ENCODE results near the gene ALPI. TPM values are rescaled to one million over a fixed set of nuclear protein-coding genes. Genes with fewer than 3 reads are reported as not detected.

The ALPI gene
- total RNA-seq, 5 donors from 2014 or later (not counting 1 experiment from before 2014, with no cell fraction given), result not detected

DNA sequence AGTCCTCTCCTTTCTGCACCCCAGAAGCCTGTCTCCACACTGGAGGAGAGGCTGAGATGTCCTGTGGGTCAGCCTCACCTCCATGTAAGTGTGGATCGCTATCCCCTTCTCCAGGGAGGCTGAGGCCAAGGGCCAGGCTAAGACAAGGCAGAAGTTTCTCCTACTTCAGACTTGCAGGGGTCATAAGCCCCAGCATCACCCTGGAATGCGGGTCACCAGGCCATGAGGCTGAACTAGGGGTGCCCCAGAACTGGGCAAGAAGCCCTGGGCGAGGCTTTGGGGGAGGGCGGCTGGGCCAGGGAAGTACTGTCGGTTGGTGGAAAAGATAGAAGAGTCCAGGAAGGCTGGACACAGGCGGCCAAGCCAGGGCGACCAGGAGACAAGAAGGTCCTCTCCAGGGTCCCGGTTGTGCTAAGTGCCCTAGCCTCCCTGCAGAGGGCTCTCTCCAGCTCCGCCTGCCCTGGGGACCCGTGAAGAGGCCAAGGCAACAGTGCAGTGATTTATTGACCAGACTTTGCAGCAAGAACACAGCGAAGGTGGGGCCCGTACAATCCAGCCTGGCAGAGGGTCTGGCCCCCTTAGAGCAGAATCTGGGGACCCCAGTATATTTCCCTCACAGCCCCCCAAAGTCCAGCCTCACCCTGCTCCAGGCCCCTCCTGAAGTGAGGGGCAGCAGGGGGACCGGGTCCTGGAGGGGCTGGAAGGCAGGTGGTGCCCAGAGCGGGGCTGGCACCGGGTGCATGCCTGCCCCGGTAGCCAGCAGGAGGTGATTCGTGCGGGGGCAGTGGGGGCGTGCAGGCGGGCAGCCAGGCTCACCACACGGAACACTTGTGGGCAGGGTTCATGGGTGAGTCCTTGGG, 23.6 kb downstream of the ALPI start:
- 72% methylated on average over 21 of the region's 21 CpGs for WGBS (ENCODE audit: insufficient coverage)
- DNase-seq (peak in 1 of 35 experiments; percentile 1), ATAC-seq (replicated peaks in 1 of 4) (no peak)
- Histone ChIP-seq H3K4me1 (ENCODE audit: control insufficient read depth in 1 of 2, extremely low read depth in 1 of 2, insufficient read depth in 2 of 2, low read length in 2 of 2) (no peaks in the 10 kb centered on the region), H3K36me3 (ENCODE audit: control insufficient read depth in 2 of 2, extremely low read depth in 1 of 2, insufficient read depth in 1 of 2, low read length in 1 of 2) (no peaks in the 10 kb centered on the region), H3K27ac (ENCODE audit: low read length) (no peak overlapping the region), H3K4me3 (ENCODE audit: control insufficient read depth in 1 of 2, extremely low read depth in 1 of 2, low read length in 1 of 2) (no peak overlapping the region), H3K9me3 (no peaks in the 10 kb centered on the region), H3K27me3 (replicated peaks in 1 of 2; ENCODE audit: control insufficient read depth in 2 of 2, extremely low read depth in 1 of 2, insufficient read depth in 2 of 2, low read length in 1 of 2) (peaks cover 0 to 50% of the 10 kb centered on the region in 2 experiments)
- H3K36me3 Mint-ChIP-seq, result no peaks in the 10 kb centered on the region
- peaks cover 11 to 32% of the 10 kb centered on the region in 2 donors for H3K27me3 Mint-ChIP-seq
- CTCF ChIA-PET, result no interaction called here
- H3K4me3 Mint-ChIP-seq, result no peak overlapping the region
- no peaks in the 10 kb centered on the region for H3K4me1 Mint-ChIP-seq
- POLR2A ChIA-PET, result no interaction called here
- no peaks in the 10 kb centered on the region for H3K9me3 Mint-ChIP-seq
- peak overlapping the region in 1 of 2 donors; percentile 19 for H3K27ac Mint-ChIP-seq

DNA sequence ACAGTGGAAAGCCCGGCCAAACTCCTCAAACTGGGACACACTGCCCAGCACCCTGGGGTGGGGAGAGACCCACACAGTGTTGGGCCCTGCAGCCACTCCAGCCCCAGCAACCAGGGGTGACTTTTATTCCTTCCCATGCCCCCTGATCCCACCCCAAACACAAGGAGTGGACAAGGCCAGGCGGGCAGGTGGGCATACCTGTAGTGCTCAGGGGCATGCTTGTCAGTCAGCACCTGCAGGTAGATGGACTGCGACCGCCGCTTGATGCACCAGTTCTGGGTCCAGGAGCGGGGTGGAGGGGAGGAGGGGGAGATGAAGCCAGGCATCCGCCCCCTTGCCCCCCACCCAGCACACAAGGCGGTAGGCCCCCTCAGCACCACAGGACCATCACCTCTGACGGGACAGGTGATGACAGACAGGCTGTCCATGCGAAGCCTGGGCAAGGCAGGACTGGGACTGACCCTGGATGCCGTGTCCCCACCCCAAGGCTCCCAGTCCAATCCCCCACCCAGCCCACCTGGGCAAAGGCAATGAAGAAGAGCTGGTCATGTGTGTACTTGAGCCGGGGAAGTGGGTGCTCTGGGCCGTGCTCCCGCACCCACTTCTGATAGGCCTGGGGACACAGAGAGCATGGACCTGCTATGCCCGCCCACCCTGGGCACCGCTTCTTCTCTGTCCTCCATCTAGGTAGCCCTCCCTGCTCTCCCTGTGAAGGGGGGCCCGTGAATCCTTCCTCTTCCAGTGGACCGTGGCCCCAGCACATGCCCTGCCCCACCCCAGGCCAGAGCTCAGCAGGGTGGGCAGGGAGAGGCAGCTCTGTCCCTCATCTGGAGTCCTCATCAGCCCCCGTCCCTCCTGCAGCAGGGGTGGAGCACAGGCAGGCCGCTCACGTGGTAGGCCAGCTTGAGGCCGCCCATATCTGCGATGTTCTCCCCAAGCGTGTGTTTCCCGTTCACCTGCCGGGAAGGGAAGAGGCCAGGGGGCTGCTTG, 24.5 kb downstream of the ALPI start:
- Mint-ChIP-seq H3K27ac (no peak overlapping the region), H3K27me3 (peaks cover 16 to 38% of the 10 kb centered on the region in 2 donors), H3K4me1 (peaks cover 0 to 6% (median 5%) of the 10 kb centered on the region in 3 donors), H3K9me3 (no peaks in the 10 kb centered on the region), H3K4me3 (no peak overlapping the region), H3K36me3 (no peaks in the 10 kb centered on the region)
- H3K9me3 ChIP-seq, result no peaks in the 10 kb centered on the region
- ChIA-PET POLR2A (no interaction called here), CTCF (no interaction called here)
- H3K36me3 ChIP-seq (ENCODE audit: control insufficient read depth in 2 of 2, extremely low read depth in 1 of 2, insufficient read depth in 1 of 2, low read length in 1 of 2), result no peaks in the 10 kb centered on the region
- no peak overlapping the region for H3K4me3 ChIP-seq (ENCODE audit: control insufficient read depth in 1 of 2, extremely low read depth in 1 of 2, low read length in 1 of 2)
- peaks cover 0 to 51% of the 10 kb centered on the region in 2 experiments for H3K27me3 ChIP-seq (replicated peaks in 1 of 2; ENCODE audit: control insufficient read depth in 2 of 2, extremely low read depth in 1 of 2, insufficient read depth in 2 of 2, low read length in 1 of 2)
- H3K27ac ChIP-seq (ENCODE audit: low read length), result no peak overlapping the region
- no peaks in the 10 kb centered on the region for H3K4me1 ChIP-seq (ENCODE audit: control insufficient read depth in 1 of 2, extremely low read depth in 1 of 2, insufficient read depth in 2 of 2, low read length in 2 of 2)
- no peak for ATAC-seq (replicated peaks in 1 of 4)
- peak in 1 of 35 experiments; percentile 1 for DNase-seq
- 76% methylated on average over 13 of the region's 26 CpGs for WGBS (ENCODE audit: insufficient coverage)

DNA sequence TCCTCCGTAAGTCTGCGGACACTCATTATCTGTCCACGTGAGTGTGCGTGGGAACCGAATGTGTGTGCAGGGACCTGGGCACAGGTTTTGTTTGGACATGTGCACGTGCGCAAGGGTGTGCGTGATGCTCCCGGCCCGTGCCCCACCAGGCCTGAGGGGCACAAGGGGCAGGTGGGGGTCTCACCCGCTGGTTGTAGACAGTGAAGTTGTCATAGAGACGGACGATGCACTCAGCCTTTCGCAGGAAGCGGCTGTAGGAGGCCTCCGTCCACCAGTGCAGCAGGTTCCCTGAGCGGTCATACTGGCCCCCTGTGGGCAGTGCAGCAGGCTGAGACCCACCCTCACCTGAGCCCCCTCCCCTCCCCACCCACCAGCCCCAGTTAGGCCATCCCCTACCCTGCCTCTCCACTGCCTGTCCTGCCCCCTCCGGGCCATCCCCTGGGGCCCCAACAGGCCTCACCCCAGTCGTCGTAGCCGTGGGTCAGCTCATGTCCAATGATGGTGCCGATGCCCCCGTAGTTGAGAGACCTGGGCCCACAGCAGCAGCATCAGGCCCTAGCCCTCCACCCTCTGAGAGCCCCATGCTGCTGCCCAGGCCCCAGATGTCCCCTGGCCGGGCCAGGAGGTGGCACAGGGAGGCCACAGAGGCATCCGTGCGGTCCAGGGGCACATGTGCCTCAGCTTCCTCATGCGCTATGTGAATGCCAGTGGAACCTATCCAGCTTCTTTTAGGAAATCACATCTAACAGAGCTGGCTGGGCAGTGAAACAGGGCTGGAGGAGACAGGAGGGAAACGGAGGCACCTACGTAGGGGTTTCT, 25.6 kb downstream of the ALPI start:
- H3K4me1 Mint-ChIP-seq, result peaks cover 0 to 6% (median 5%) of the 10 kb centered on the region in 3 donors

DNA sequence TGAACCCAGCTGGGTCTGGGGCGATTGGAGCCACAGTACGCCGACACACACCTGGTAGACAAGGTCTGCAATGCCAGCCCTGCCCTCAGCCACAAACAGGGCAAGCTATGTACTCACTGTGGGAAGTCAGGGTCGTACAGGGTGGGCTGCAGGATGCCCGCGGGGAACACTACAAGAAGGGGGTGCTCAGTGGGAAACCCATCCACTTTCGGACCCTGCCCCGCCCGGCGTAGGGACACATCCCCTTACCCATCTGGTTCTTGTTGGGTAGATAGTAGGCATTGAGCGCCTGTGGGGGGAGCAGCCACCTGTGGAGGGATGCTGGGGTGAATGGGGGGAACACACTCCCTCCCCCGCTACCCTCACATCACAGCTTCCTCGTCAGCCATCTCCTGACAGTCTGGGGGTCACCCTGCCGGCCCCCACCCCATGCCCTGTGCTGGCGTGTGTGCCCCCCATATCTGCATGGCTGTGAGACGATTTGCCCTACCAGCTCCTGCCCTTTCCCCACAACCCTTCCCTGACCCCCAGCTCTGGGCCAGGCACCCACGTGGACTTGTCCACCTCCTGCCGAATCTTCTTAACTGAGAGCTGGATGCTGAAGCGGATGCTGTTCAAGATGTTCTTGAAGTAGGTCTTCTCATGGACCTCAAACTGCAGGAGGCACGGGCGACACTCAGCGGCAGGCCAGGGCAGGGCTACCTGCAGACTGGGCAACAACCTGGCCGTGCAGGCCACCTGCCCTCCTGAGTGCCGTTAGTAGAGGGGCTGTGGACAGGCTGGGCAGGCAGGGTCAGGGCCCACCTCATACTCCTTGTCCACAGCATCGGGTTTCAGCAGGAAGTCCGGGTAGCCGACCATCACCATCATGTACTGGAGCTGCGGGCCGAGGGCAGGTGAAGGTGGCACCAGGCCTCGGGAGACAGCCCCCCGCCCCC, 26.6 kb downstream of the ALPI start:
- Mint-ChIP-seq H3K36me3 (no peaks in the 10 kb centered on the region), H3K27ac (no peak overlapping the region), H3K9me3 (no peaks in the 10 kb centered on the region), H3K4me3 (no peak overlapping the region), H3K4me1 (peaks cover 0 to 9% (median 8%) of the 10 kb centered on the region in 3 donors), H3K27me3 (peaks cover 12 to 32% of the 10 kb centered on the region in 2 donors)
- Histone ChIP-seq H3K36me3 (ENCODE audit: control insufficient read depth in 2 of 2, extremely low read depth in 1 of 2, insufficient read depth in 1 of 2, low read length in 1 of 2) (no peaks in the 10 kb centered on the region), H3K4me1 (ENCODE audit: control insufficient read depth in 1 of 2, extremely low read depth in 1 of 2, insufficient read depth in 2 of 2, low read length in 2 of 2) (peaks cover 0 to 7% of the 10 kb centered on the region in 2 experiments), H3K4me3 (ENCODE audit: control insufficient read depth in 1 of 2, extremely low read depth in 1 of 2, low read length in 1 of 2) (no peak overlapping the region), H3K27me3 (replicated peaks in 1 of 2; ENCODE audit: control insufficient read depth in 2 of 2, extremely low read depth in 1 of 2, insufficient read depth in 2 of 2, low read length in 1 of 2) (peaks cover 0 to 52% of the 10 kb centered on the region in 2 experiments), H3K27ac (ENCODE audit: low read length) (no peak overlapping the region), H3K9me3 (no peaks in the 10 kb centered on the region)
- ATAC-seq (replicated peaks in 1 of 4) (no peak), DNase-seq (no peak)
- ChIA-PET CTCF (no interaction called here), POLR2A (no interaction called here)
- WGBS (ENCODE audit: insufficient coverage), result 77% methylated on average over 15 of the region's 31 CpGs

More for the DNA sequence above, 25.6 kb downstream of the ALPI start:
- H3K4me3 Mint-ChIP-seq, result no peak overlapping the region
- CTCF ChIA-PET, result no interaction called here
- peak overlapping the region in 1 of 2 donors; percentile 39 for H3K27ac Mint-ChIP-seq
- no peak overlapping the region for H3K27ac ChIP-seq (ENCODE audit: low read length)
- no peaks in the 10 kb centered on the region for H3K36me3 Mint-ChIP-seq
- ATAC-seq (replicated peaks in 1 of 4) (no peak), DNase-seq (peak in 1 of 35 experiments; percentile 4)
- H3K9me3 ChIP-seq, result no peaks in the 10 kb centered on the region
- WGBS (ENCODE audit: insufficient coverage), result 90% methylated on average over 22 of the region's 29 CpGs
- POLR2A ChIA-PET, result no interaction called here
- no peaks in the 10 kb centered on the region for H3K36me3 ChIP-seq (ENCODE audit: control insufficient read depth in 2 of 2, extremely low read depth in 1 of 2, insufficient read depth in 1 of 2, low read length in 1 of 2)
- peaks cover 0 to 47% of the 10 kb centered on the region in 2 experiments for H3K27me3 ChIP-seq (replicated peaks in 1 of 2; ENCODE audit: control insufficient read depth in 2 of 2, extremely low read depth in 1 of 2, insufficient read depth in 2 of 2, low read length in 1 of 2)
- no peaks in the 10 kb centered on the region for H3K9me3 Mint-ChIP-seq
- no peak overlapping the region for H3K4me3 ChIP-seq (ENCODE audit: control insufficient read depth in 1 of 2, extremely low read depth in 1 of 2, low read length in 1 of 2)
- no peaks in the 10 kb centered on the region for H3K4me1 ChIP-seq (ENCODE audit: control insufficient read depth in 1 of 2, extremely low read depth in 1 of 2, insufficient read depth in 2 of 2, low read length in 2 of 2)
- peaks cover 12 to 31% of the 10 kb centered on the region in 2 donors for H3K27me3 Mint-ChIP-seq

DNA sequence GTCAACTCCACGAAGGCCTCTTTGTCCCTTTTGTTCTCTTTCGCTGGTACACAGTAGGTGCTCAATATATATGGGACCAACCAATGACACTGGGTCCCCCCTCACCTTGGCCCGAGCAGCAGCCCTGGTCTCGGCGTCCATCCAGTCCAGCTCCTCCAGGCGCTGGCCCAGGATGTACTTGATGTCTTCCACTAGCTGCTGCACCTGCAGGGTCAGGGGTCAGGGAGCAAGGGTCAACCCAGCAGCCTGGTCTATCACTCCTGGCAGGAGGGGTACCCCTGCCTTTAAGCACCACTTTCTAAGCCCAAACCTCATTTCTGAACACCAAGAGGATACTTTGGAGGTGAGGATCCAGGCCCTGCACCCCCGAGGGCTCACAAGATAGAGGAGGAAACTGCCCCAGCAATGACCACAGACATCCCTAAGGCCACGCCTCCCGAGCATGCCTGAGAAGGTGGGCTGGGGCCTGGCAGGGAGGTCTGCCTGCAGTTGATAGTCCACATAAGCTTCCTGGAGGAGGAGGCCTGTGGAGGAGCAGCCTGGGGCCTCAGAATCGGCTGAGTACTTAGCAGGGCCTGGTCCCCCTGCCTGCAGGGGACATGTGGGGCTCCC, 27.5 kb downstream of the ALPI start:
- Mint-ChIP-seq H3K9me3 (no peaks in the 10 kb centered on the region), H3K4me1 (peaks cover 0 to 9% (median 8%) of the 10 kb centered on the region in 3 donors), H3K4me3 (no peak overlapping the region), H3K36me3 (no peaks in the 10 kb centered on the region), H3K27ac (no peak overlapping the region), H3K27me3 (peaks cover 12 to 36% of the 10 kb centered on the region in 2 donors)
- Histone ChIP-seq H3K27me3 (replicated peaks in 1 of 2; ENCODE audit: control insufficient read depth in 2 of 2, extremely low read depth in 1 of 2, insufficient read depth in 2 of 2, low read length in 1 of 2) (peaks cover 0 to 55% of the 10 kb centered on the region in 2 experiments), H3K4me3 (ENCODE audit: control insufficient read depth in 1 of 2, extremely low read depth in 1 of 2, low read length in 1 of 2) (no peak overlapping the region), H3K27ac (ENCODE audit: low read length) (no peak overlapping the region), H3K9me3 (no peaks in the 10 kb centered on the region), H3K36me3 (ENCODE audit: control insufficient read depth in 2 of 2, extremely low read depth in 1 of 2, insufficient read depth in 1 of 2, low read length in 1 of 2) (no peaks in the 10 kb centered on the region), H3K4me1 (ENCODE audit: control insufficient read depth in 1 of 2, extremely low read depth in 1 of 2, insufficient read depth in 2 of 2, low read length in 2 of 2) (peaks cover 0 to 10% of the 10 kb centered on the region in 2 experiments)
- DNase-seq (no peak), ATAC-seq (replicated peaks in 1 of 4) (no peak)
- ChIA-PET CTCF (no interaction called here), POLR2A (no interaction called here)
- 90% methylated on average over 8 of the region's 10 CpGs for WGBS (ENCODE audit: insufficient coverage)
